Upper lobe of left lung (tissue), 6 donors: Measurements from ENCODE around the gene EPB41L3. TPM values are rescaled to one million over a fixed set of nuclear protein-coding genes. Genes with fewer than 3 reads are reported as not detected.
"Not testable (repeated sequence)": the region's sequence is repeated elsewhere in the genome, so short reads cannot be mapped to it uniquely, and the experiment has no call there.

Experiments
- ATAC-seq, 2 donors: fragments of 200-7000 bp; cut with Tn5 transposase; one replicate each; pipeline ENCODE4 v1.9.1; 2022; ENCODE audit warnings: mild to moderate bottlenecking in 2 of 2, moderate library complexity in 2 of 2; ENCODE audit not compliant: low FRiP score in 2 of 2
- DNase-seq, 2 donors: peaks; one replicate each; pipeline ENCODE4 v3.0.0-alpha.2; 2019 to 2020
- H3K27ac ChIP-seq, 4 donors: fragments of 200-600 bp; sonication (generic); one replicate each; pipeline ENCODE4 v1.5.1; 2016 to 2019
- H3K27me3 ChIP-seq, 4 donors: fragments of 200-600 bp; sonication (generic); one replicate each; pipeline ENCODE4 v1.5.1; 2017 to 2019
- H3K36me3 ChIP-seq, 4 donors: fragments of 200-600 bp; sonication (generic); one replicate each; pipeline ENCODE4 v1.5.1; 2016 to 2019
- H3K4me1 ChIP-seq, 4 donors: fragments of 200-600 bp; sonication (generic); one replicate each; pipeline ENCODE4 v1.5.1; 2018 to 2019
- H3K4me3 ChIP-seq, 4 donors: fragments of 200-600 bp; sonication (generic); one replicate each; pipeline ENCODE4 v1.5.1; 2017 to 2019; ENCODE audit warnings: mild to moderate bottlenecking in 2 of 4, moderate library complexity in 1 of 4
- H3K9me3 ChIP-seq, 4 donors: fragments of 200-600 bp; sonication (generic); one replicate each; pipeline ENCODE4 v1.5.1; 2018 to 2019
- EP300 ChIP-seq, 4 donors: sonication (generic); formaldehyde crosslinking; IDR thresholded peaks; one replicate each; pipeline ENCODE4 v1.5.1; 2017; ENCODE audit warnings: antibody characterized with exemption in 4 of 4, control low read depth in 2 of 4
- POLR2A ChIP-seq, 4 donors: fragments of 450-650 bp; IDR thresholded peaks; one replicate each; pipeline ENCODE4 v1.5.1; 2016 to 2017; ENCODE audit warnings: antibody characterized with exemption in 4 of 4, mild to moderate bottlenecking in 2 of 4
- POLR2AphosphoS5 ChIP-seq, 2 donors: sonication (generic); formaldehyde crosslinking; IDR thresholded peaks; one replicate each; pipeline ENCODE4 v1.5.1; 2017; ENCODE audit warnings: antibody characterized with exemption in 2 of 2
- WGBS, 2 donors: methylation state at CpG; one replicate each; pipeline ENCODE4 v1.1.5; 2017 to 2018; 5-methylcytosine and 5-hydroxymethylcytosine counted together
- total RNA-seq, 6 donors: library from RNA; depleted of rRNA in 4 of 6; stranded (reverse); fragments of >200 nt in 4 of 6; gene quantifications; one replicate each; pipeline versions ENCODE4 v1.1.0 to v1.2.1, GENCODE V29; 2016 to 2021
- TF ChIP-seq, protein P1 (sequence below), 6 experiments: fragments of 450-650 bp in 4 of 6; fragments of 200-600 bp in 2 of 6; sonication (generic) in 2 of 6; IDR thresholded peaks; one replicate each; pipeline ENCODE4 v1.5.1; 2016 to 2019; ENCODE audit warnings: antibody characterized with exemption in 6 of 6
- donor health status: DM: no; HTN: no; CAD: no; lungs with moderate emphysema.
- donor health status: DM: no; HTN: yes; CAD: no; lungs with severe emphysema.

Gene EPB41L3
- total RNA-seq, 6 donors from 2014 or later, result 56.4 to 268 (median 85.7) TPM

DNA sequence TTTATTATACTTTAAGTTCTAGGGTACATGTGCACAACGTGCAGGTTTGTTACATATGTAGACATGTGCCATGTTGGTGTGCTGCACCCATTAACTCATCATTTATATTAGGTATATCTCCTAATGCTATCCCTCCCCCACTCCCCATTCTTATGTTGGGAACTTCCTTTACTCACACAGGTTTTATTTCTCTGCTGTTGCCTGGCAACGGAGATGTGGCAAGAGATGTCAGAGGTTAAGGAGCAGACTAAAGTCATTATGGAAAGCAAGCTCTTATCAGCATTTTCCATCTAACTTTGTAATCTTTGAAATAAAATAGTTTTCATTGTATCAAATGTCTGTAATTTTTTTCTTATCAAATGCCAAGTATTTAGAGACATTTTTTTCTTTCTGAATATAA is 26.8 kb upstream of the EPB41L3 start:
- not testable (repeated sequence) for H3K9me3 ChIP-seq, H3K36me3 ChIP-seq, H3K27me3 ChIP-seq, H3K27ac ChIP-seq, H3K4me1 ChIP-seq, H3K4me3 ChIP-seq
- DNase-seq (peak in 1 of 2 donors; percentile 80), ATAC-seq (peak in 1 of 2 donors; percentile 71)
- TF ChIP-seq POLR2AphosphoS5 (IDR thresholded peaks at IDR 0.05), result peak in 1 of 2 donors; percentile 17
- 33 to 49% methylated on average over 2 of the region's 2 CpGs for WGBS, 2 donors

DNA sequence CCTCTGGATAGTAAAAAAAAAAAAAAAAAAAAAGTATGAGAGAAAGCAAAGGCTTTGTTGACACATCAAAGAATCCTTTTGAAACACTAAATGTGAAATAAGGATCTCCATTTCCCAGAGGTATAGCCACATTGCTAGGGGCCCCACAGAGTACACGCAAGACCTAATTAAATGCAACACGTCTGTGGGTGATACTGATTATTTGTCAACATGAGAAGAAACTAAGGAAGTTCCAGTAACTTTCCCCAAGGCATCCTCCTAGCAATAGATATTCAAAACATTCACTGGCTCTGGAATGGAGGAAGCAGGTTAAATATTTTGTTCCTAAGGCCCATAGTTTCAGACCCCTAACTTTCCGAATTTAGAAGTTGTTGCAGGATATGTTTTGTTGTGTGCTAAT is 24.6 kb upstream of the EPB41L3 start:
- Histone ChIP-seq H3K9me3 (no peaks in the 10 kb centered on the region), H3K4me1 (peaks cover 0 to 9% (median 4%) of the 10 kb centered on the region in 4 donors), H3K27me3 (no peaks in the 10 kb centered on the region), H3K27ac (no peak overlapping the region), H3K4me3 (no peak overlapping the region), H3K36me3 (no peaks in the 10 kb centered on the region)
- WGBS, 2 donors, result 77 to 80% methylated on average over 3 of the region's 3 CpGs
- ATAC-seq, result peak in 1 of 2 donors; percentile 66
- TF ChIP-seq POLR2AphosphoS5 (IDR thresholded peaks at IDR 0.05) (no peak), EP300 (IDR thresholded peaks at IDR 0.05) (no peak), POLR2A (IDR thresholded peaks at IDR 0.05) (no peak)
- TF ChIP-seq, protein P1, sequence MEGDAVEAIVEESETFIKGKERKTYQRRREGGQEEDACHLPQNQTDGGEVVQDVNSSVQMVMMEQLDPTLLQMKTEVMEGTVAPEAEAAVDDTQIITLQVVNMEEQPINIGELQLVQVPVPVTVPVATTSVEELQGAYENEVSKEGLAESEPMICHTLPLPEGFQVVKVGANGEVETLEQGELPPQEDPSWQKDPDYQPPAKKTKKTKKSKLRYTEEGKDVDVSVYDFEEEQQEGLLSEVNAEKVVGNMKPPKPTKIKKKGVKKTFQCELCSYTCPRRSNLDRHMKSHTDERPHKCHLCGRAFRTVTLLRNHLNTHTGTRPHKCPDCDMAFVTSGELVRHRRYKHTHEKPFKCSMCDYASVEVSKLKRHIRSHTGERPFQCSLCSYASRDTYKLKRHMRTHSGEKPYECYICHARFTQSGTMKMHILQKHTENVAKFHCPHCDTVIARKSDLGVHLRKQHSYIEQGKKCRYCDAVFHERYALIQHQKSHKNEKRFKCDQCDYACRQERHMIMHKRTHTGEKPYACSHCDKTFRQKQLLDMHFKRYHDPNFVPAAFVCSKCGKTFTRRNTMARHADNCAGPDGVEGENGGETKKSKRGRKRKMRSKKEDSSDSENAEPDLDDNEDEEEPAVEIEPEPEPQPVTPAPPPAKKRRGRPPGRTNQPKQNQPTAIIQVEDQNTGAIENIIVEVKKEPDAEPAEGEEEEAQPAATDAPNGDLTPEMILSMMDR (IDR thresholded peaks at IDR 0.05), result no peak
- DNase-seq, result no peak

DNA sequence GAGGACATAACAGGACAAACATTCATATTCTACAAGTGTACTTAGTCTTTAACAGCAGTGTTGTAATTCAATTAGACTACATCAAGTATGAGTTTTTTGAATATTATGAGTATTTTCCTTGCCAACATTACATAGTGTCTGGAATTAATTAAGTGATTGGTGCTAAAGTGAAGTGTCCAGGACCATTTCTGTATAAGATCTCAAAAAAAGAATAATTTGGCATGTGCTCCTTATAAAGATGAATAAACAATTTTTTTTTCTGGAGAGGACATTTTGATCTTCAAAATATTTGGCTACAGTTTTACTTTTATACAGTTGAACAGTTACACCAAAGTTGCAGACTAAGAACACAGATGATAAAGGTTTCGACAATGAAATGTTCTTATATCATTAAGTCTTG is 15.1 kb upstream of the EPB41L3 start:
- H3K27me3 ChIP-seq, result no peaks in the 10 kb centered on the region
- TF ChIP-seq EP300 (IDR thresholded peaks at IDR 0.05) (no peak), POLR2A (IDR thresholded peaks at IDR 0.05) (no peak), POLR2AphosphoS5 (IDR thresholded peaks at IDR 0.05) (no peak)
- TF ChIP-seq, protein P1 (IDR thresholded peaks at IDR 0.05), result no peak
- no peak overlapping the region for H3K27ac ChIP-seq
- no peak for DNase-seq
- no peaks in the 10 kb centered on the region for H3K36me3 ChIP-seq
- WGBS, 2 donors, result 76 to 83% methylated on average over 1 of the region's 1 CpG
- H3K4me1 ChIP-seq, result peaks cover 0 to 5% (median 0%) of the 10 kb centered on the region in 4 donors
- H3K4me3 ChIP-seq, result no peak overlapping the region
- H3K9me3 ChIP-seq, result no peaks in the 10 kb centered on the region
- ATAC-seq, result peak in 1 of 2 donors; percentile 46

DNA sequence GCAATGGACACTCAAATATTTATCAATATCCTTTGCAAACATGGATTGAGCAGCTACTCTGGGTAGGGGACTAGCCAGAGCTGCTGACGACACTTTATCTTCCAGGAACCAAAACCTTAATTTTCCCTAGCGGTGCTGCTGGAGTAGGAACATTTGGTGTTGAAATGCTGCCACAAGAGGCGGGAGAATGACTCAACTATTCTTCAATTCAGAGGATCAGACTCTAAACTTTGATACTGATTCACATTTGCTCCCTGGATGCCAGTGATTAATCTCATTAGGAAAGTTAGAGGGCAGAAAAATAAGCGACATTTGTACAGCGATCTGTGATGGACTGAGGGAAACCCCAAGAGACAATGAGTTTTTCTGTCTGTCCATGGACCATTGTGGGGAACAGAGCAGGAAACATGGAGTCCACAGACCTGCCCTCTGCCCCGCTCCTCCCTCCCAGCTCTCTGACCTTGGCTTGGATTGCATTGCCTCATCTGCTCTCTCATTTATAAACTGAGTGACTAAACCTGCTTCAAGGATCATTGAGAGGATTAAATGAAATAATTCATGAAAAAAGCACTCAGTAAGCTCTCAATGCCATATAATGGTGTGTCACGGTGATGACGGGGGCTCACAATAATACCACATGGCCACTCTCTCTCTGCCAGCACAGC is 12.6 kb upstream of the EPB41L3 start:
- Histone ChIP-seq H3K4me3 (no peak overlapping the region), H3K27ac (peak overlapping the region in 3 of 4 donors; percentile 40 to 50 (median 48)), H3K9me3 (no peaks in the 10 kb centered on the region), H3K4me1 (peaks cover 0 to 5% (median 0%) of the 10 kb centered on the region in 4 donors), H3K36me3 (no peaks in the 10 kb centered on the region), H3K27me3 (no peaks in the 10 kb centered on the region)
- TF ChIP-seq POLR2A (IDR thresholded peaks at IDR 0.05), result no peak
- peak in 1 of 2 donors; percentile 39 for TF ChIP-seq POLR2AphosphoS5 (IDR thresholded peaks at IDR 0.05)
- TF ChIP-seq, protein P1 (IDR thresholded peaks at IDR 0.05), result peak in 1 of 6 experiments; percentile 6
- DNase-seq (no peak), ATAC-seq (peak; percentile 47 to 90)
- WGBS, 2 donors, result 60 to 83% methylated on average over 8 of the region's 8 CpGs

DNA sequence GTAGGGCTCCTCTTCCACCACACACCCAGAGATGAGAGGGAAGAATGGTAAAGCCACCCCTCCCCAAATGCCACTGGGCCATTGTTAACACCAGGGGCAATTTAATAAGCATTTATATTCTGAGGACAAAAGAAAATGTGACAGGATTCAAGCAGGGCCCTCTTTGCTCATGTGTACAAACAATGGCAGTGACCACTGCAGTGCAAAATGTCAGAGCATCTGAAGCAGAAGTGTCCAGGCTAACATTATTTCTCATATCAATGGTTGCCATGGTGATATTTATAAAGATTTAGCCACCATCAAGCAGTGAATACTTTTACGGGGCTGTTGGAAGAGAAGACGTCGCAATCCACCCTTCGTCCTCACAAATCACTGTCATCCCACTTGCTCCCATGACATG is 10.8 kb upstream of the EPB41L3 start:
- ATAC-seq (no peak), DNase-seq (no peak)
- Histone ChIP-seq H3K36me3 (no peaks in the 10 kb centered on the region), H3K4me1 (peaks cover 0 to 5% (median 0%) of the 10 kb centered on the region in 4 donors), H3K4me3 (no peak overlapping the region), H3K9me3 (no peaks in the 10 kb centered on the region), H3K27ac (no peak overlapping the region), H3K27me3 (no peaks in the 10 kb centered on the region)
- TF ChIP-seq, protein P1 (IDR thresholded peaks at IDR 0.05), result no peak
- no peak for TF ChIP-seq POLR2AphosphoS5 (IDR thresholded peaks at IDR 0.05)
- no peak for TF ChIP-seq EP300 (IDR thresholded peaks at IDR 0.05)
- TF ChIP-seq POLR2A (IDR thresholded peaks at IDR 0.05), result no peak
- WGBS, 2 donors, result 91 to 95% methylated on average over 4 of the region's 4 CpGs
